GM18907 (cell line): Measurements from ENCODE around the gene SLC22A23.

Experiments used
- ATAC-seq: cut with Tn5 transposase; IDR thresholded peaks from one replicate; pipeline ENCODE4 v1.9.1; 2021; ENCODE audit warnings: mild to moderate bottlenecking, moderate library complexity; ENCODE audit not compliant: unreplicated experiment

SLC22A23 gene

GRCh38 chr6:3422435-3423070, 34.3 kb downstream of the SLC22A23 start:
- ATAC-seq: no peak

GRCh38 chr6:3421791-3422434, 34.9 kb downstream of the SLC22A23 start:
- ATAC-seq: no peak

DNA sequence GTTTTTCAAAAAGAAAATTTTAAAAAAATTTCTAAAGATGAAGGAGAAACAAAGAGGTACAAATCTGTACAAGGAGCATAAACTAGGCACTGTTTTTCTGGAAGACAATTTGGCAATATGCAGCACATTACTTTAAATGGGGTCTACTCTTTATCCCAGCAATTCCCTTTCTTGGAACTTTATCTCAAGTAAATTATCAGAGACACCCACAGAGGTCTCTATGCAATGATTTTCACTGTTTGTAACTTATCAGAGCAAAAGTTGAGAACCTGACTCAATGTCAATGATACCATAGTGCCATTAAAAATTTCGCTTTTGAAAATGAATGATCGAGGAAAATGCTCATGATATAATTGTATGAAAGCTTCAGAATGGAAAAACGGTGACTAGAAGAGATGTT, 35.7 kb downstream of the SLC22A23 start:
- no peak for ATAC-seq

DNA sequence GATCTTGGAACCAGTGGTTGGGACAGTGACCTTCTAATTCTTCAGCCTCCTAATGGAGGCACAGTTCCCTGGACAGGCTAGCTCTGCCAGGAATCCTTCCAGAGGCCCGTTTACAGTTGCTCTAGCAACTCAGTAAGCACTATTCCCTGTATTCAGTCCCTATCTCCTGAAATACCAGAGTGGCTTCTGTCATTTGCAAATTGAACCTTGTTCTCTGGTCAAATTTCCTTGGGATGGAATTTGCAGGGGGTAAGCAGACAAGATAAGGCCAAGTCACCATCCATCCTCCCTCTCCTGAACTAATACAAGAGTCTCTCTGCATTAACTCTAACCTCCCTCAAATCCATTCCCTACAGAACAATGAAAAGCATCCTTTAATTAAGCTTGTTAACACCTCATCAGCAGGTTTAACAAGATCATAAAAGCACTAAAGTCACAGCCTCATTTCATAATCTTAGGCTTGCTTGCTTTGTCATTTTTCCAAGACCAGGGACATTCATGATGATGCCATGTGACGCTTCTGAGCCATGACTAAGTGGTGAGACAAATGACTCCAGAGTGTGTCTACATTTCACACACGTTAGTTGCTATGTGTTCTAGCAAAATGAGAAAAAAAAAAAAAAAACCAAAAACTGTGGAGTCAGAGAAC, 37.1 kb downstream of the SLC22A23 start:
- no peak for ATAC-seq

- ATAC-seq: no peak
These were observed 38.3 kb downstream of the SLC22A23 start for GRCh38 chr6:3418496-3419060.

GRCh38 chr6:3417473-3417872, 39.4 kb downstream of the SLC22A23 start:
- ATAC-seq: no peak

DNA sequence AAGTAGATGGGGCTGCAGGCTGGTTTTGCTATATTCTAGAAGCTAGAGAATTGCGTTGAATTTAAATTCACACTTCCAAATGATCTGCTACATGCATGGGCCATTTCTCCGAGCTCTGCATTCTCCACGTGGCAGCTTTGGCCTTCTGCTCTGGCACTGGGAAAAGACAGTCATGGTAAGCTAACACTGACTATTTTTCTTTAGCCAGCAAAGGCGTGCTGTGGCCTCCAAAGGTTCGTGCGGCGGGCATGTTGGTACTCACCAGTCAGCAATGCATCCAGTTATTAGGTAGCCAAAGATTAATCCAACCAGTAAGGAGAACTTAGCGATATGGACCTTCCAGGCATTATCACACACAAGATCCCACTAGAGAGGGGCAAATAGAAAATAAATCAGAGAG, 41.4 kb downstream of the SLC22A23 start:
- no peak for ATAC-seq

DNA sequence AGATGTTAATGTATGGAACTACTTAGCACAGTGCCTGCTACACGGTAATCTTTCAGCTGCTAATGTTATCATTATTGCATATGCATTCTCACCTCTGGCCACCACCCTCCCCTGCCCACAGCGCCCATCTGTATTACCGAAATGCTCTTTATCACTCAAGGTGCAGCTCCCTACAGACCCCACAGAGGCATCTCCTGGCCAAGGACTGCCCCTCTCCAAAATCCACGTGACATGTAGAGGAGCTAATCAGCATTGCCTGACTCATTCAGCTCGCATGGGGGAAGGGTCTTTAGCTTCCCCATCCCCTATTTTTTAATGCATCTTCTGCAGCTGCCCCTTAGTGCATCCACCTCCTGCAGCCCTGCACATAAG, 41.8 kb downstream of the SLC22A23 start:
- no peak for ATAC-seq

- ATAC-seq: no peak
These were observed 42.3 kb downstream of the SLC22A23 start for GRCh38 chr6:3414327-3415081.

GRCh38 chr6:3413592-3413991, 43.3 kb downstream of the SLC22A23 start:
- no peak for ATAC-seq

DNA sequence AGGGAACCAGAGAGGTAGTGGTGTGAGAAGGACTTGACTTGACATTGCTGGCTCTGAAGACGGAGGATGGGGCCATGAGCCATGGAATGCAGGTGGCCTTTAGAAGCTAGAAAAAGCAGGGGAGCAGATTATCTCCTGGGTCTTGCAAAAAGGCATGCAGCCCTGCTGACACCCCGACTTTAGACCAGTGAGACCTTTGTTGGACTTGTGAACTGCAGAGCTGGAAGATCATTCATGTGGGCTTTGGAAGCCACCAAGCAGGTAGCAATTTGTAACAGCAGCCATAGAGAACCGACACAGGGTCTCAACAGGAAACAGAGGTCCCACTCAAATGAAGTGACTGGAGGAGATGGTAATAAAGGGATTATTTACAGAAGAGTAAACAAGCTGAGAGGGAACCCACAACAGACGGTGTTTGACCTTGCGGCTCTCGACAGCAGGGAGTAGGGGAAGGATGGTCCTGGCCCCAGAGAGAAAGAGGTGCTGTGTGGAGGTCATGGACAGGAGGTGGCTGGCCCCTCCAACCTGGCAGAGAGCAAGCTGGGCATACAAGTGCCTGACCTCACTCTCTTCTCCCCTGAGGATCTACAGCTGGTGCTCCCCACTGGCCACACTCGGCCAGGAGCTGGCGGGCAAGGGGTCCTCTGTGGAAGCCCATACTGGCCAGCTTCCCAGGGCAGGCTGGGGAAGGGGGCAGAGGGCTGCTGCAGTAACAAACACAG, 43.9 kb downstream of the SLC22A23 start:
- ATAC-seq: no peak

DNA sequence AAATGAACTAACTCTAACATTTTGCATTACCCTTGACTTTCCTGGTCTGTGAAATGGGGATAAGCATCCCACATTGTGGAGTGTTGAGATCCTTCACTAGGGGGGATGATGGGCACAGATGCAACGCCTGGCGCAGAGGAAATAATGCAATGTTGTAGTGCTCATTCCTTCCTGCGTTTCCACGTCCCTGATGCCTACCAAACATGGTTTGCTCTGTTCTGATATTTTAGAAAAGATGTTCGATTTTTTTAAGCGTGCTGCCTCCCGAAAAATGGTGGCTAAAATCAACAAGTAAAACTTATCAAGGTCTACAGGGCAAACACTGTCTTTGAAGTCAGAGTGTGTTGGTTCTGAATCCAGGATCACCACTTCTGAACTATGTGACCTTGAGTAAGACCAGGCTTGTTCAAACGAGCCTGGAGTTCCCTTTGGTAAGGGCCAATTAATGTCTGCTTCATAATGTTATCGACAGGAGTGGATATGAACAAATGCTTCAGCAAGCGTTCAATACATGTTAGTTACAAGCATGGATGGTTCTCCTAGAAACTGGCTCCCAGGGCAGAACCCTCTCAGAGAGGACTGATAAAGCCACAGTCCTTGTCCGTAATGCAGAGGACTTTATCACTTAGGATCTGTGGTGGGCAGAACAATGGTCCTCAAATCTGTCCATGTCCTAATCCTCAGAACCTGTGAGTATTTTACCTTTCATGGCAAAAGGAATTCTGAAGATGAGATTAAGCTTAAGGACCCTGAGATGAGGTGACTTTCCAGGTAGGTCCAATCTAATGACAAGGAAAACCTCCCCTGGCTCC, 44.7 kb downstream of the SLC22A23 start:
- ATAC-seq: no peak

DNA sequence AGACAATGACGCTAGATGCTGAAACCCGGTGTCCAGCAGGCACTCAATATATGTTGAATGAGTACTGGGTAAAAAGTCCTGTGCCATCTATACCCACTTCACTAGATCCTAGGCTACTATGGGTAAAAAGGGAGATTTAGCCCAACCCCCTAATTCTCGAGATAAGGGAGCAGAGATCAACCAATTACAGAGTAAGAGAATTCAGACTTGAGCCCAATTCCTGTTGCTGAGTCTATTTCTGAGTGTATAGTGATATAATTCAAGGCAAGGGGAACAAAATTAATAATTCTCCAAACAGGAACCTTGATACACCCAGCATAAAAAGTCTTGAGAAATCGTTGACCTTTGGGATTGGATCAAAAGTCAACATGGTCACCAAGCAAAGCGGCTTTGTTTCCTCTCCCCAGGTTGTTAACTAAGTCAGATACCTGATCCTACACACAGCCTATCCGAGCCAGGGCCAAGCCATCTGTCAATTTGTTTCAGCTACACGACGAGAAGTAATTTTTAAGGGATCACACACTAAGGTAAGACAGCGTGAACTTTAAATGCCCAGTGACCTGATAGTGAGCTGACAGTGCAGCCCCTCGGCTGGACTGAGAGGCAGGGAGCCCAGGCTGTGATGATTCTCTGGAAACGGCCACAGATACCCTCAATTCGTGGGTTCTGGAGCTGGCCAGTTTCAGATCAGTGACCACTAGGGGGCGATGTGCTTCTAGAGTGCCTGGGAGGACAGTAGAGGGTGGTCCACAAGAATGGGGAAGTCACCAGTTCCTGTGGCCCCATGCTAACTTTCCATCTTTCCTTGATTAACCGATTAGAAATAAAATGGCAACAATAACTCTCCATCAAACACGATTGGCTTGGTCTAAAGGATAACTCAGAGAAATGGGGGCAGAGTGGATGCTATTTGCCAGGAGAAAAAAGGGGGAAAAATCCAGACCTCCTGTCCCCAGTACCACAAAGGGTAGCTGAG, 46.2 kb downstream of the SLC22A23 start:
- ATAC-seq: no peak

DNA sequence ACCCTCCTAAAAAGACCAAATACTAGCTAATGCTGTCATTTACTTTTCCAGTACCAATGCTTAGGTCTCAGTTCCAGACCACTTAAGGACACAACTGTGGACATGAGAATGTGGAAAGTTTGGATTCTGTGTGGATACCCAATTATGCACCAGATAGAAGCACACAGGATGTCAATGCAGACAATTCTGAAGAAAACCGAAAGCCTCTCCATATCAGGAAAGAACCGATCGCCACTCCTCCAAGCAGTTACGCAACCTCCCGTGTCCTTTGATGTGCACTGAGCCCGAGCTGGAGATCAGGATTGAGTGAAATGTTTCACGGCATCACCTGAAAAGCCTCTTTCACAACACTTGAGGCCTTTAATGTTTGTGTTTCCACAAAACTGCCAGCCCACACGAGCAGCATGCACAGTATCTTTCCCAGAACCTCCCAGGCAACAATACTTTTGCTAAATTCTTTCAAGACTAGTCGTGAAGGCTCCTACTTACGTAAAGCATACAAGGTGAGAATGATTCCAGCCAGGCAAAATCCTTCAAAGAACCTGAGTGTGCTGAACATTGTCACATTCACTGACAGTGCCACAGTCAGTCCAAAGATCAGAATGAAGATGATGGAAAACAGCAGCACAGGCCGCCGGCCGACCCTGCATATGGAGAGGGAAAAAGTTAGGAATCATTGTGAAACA, 47.0 kb downstream of the SLC22A23 start:
- no peak for ATAC-seq

- no peak for ATAC-seq
These were observed 48.2 kb downstream of the SLC22A23 start for GRCh38 chr6:3408665-3409064.

- no peak for ATAC-seq
These were observed 49.0 kb downstream of the SLC22A23 start for GRCh38 chr6:3407840-3408239.

DNA sequence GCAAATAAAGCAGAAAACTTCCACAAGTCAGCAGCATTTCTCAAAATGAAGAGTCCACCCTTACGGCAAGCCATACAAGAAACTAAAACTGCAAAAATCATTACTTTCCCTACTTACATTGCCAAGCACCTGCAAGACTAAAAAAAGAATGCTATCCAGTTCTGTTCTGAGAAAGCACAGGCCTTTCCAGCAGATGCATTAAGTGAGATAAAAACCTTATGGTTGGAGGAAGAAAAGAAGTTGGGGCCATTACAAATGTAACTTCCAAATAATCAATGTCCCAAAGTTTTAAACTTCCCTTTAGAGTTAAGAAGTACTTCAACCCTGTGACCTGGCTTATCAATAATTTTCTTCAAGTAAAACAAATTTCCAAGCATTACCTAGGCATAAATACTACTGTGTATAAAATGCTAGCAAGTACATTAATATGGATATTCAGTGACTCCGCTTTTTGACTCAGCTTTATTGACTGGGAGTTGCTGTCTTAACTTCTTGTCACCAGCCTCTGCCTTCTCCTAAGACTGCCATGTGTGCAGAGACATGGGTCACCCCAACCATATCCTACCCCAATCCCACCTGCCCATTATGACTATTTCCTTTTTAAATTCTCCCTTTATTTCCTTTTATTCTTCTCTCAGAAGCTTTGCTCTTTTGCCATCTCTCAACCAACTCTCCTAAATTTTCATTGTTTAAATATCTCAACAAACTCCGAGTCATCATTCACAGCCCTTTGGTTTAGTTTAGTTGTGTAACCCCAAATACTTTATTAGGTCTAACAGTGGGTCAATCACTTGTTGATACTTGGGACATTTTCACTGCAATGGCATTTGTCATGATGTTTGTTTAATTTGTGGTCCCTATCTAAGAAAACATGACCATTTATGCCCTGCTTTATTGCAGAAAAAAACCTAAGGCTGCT, 49.7 kb downstream of the SLC22A23 start:
- ATAC-seq: no peak
